GM12878 (cell line): ENCODE measurements around the gene ATRN. TPM values are rescaled to one million over a fixed set of nuclear protein-coding genes. Genes with fewer than 3 reads are reported as not detected.

Source experiments
- ATAC-seq: fragments of 200-7000 bp; cut with Tn5 transposase; 3 replicates; pipeline ENCODE4 v1.9.1; 2020; ENCODE audit warnings: mild to moderate bottlenecking, moderate library complexity
- BruUV-seq: library from RNA; stranded (reverse); fragments of 400-500 nt; replicated peaks from 2 replicates; lab custom pipeline; 2021; lab: Mats Ljungman, UMichigan
- CTCF ChIA-PET: fragments of 300-600 bp; sonication (Branson Sonifier 250); formaldehyde crosslinking; extraction: SDS; loops from one replicate; lab custom pipeline; 2021; ENCODE audit warnings: inconsistent platforms; lab: Yijun Ruan, JAX
- POLR2A ChIA-PET: fragments of 350-600 bp; formaldehyde crosslinking; extraction: SDS; loops from one replicate; lab custom pipeline; 2021; ENCODE audit warnings: inconsistent platforms; lab: Charles Lee
- RAD21 ChIA-PET: fragments of 300-600 bp; sonication (Branson Sonifier 250); formaldehyde crosslinking; loops from one replicate; lab custom pipeline; 2023; ENCODE audit warnings: antibody characterized with exemption; ENCODE audit not compliant: unreplicated experiment; lab: Charles Lee
- SMC1A ChIA-PET: fragments of 300-600 bp; sonication (Branson Sonifier 250); formaldehyde crosslinking; loops from one replicate; lab custom pipeline; 2023; ENCODE audit not compliant: unreplicated experiment, uncharacterized antibody; lab: Charles Lee
- DNase-seq: peaks from one replicate; pipeline ENCODE4 v3.0.0-alpha.2; 2011; ENCODE audit warnings: low read depth, low spot score
- FAIRE-seq: peaks from 3 replicates; lab custom pipeline; 2011; peaks lifted over from hg19 to GRCh38; lab: Jason Lieb, UNC
- H2AFZ ChIP-seq: 2 replicates; pipeline ENCODE4 v1.6.0; 2011; ENCODE audit warnings: low read depth, low read length, control low read depth; ENCODE audit not compliant: control insufficient read depth
- H3K27ac ChIP-seq: 2 replicates; pipeline ENCODE4 v1.5.1; 2011; ENCODE audit warnings: control low read depth; ENCODE audit not compliant: control insufficient read depth, insufficient read depth
- H3K27me3 ChIP-seq, 2 experiments: replicated peaks in 1 of 2; 2 replicates each; pipeline versions ENCODE4 v1.6.0 to v1.6.1; 2011; ENCODE audit warnings: low read length in 1 of 2; ENCODE audit not compliant: control insufficient read depth in 2 of 2, insufficient read depth in 2 of 2
- H3K36me3 ChIP-seq, 2 experiments: 2 replicates each; pipeline ENCODE4 v1.5.1; 2011; ENCODE audit warnings: low read length in 1 of 2; ENCODE audit not compliant: control insufficient read depth in 2 of 2, insufficient read depth in 2 of 2
- H3K4me1 ChIP-seq: 2 replicates; pipeline ENCODE4 v1.6.1; 2011; ENCODE audit warnings: mild to moderate bottlenecking, low read length, moderate library complexity, mixed read lengths; ENCODE audit not compliant: control insufficient read depth, insufficient read depth
- H3K4me2 ChIP-seq: 2 replicates; pipeline ENCODE4 v1.6.0; 2011; ENCODE audit warnings: control low read depth; ENCODE audit not compliant: control insufficient read depth, insufficient read depth
- H3K4me3 ChIP-seq: fragments of 200-600 bp; sonication (generic); 2 replicates; pipeline ENCODE4 v1.5.1; 2016
- H3K79me2 ChIP-seq: 2 replicates; pipeline ENCODE4 v1.6.0; 2011; ENCODE audit warnings: low read length; ENCODE audit not compliant: control insufficient read depth, insufficient read depth
- H3K9ac ChIP-seq: 2 replicates; pipeline ENCODE4 v1.8.0; 2011; ENCODE audit warnings: low read length, control low read depth, mixed read lengths; ENCODE audit not compliant: control insufficient read depth, insufficient read depth
- H3K9me3 ChIP-seq: replicated peaks from 3 replicates; pipeline ENCODE4 v1.5.1; 2011; ENCODE audit warnings: mild to moderate bottlenecking, low read length; ENCODE audit not compliant: control insufficient read depth, insufficient read depth
- H4K20me1 ChIP-seq: 2 replicates; pipeline ENCODE4 v1.6.0; 2011; ENCODE audit not compliant: control insufficient read depth, insufficient read depth
- ASH2L ChIP-seq: fragments of 300-600, 200-600 bp; sonication (generic); IDR thresholded peaks from 2 replicates; pipeline ENCODE4 v1.6.1; 2017; ENCODE audit warnings: low read depth, mild to moderate bottlenecking, borderline replicate concordance
- BACH1 ChIP-seq: fragments of 450-650 bp; IDR thresholded peaks from 2 replicates; pipeline ENCODE4 v1.6.1; 2017; ENCODE audit warnings: mild to moderate bottlenecking, borderline replicate concordance
- EZH2 ChIP-seq: IDR thresholded peaks from 2 replicates; pipeline ENCODE4 v1.6.1; 2012; ENCODE audit warnings: low read depth, mild to moderate bottlenecking, control low read depth, inconsistent platforms, low read length, borderline replicate concordance; ENCODE audit not compliant: control insufficient read depth
- GABPA ChIP-seq: IDR thresholded peaks from 2 replicates; pipeline ENCODE4 v1.6.1; 2014; ENCODE audit warnings: antibody characterized with exemption, low read depth, mild to moderate bottlenecking, inconsistent platforms
- HDAC6 ChIP-seq: fragments of 200-600 bp; sonication (generic); IDR thresholded peaks from one replicate; pipeline ENCODE4 v1.8.0; 2017; ENCODE audit warnings: antibody characterized with exemption; ENCODE audit not compliant: unreplicated experiment
- JUND ChIP-seq: IDR thresholded peaks from 2 replicates; pipeline ENCODE4 v1.6.1; 2012; ENCODE audit warnings: low read depth, mild to moderate bottlenecking, low read length, improper control_type of control experiment, moderate library complexity
- KAT2A ChIP-seq: conservative IDR thresholded peaks from 2 replicates; pipeline ENCODE4 v1.6.1; 2011; ENCODE audit warnings: low read depth, low read length; ENCODE audit not compliant: control insufficient read depth
- RBBP5 ChIP-seq: fragments of 200-600 bp; sonication (generic); conservative IDR thresholded peaks from 2 replicates; pipeline ENCODE4 v1.6.1; 2016
- ZNF622 ChIP-seq: fragments of 450-650 bp; IDR thresholded peaks from 2 replicates; pipeline ENCODE4 v1.6.1; 2017; ENCODE audit warnings: mild to moderate bottlenecking, inconsistent platforms
- WGBS: methylation state at CpG from one replicate; pipeline ENCODE4 v1.1.6; 2016; ENCODE audit warnings: low lambda C conversion rate; ENCODE audit not compliant: insufficient replicate concordance, insufficient coverage; ENCODE audit errors: missing lambda C conversion rate; 5-methylcytosine and 5-hydroxymethylcytosine counted together
- in situ Hi-C: fragments of 300-500 bp; cut with MboI; formaldehyde crosslinking; loops from 9 replicates; pipeline ENCODE4 v1.14.3; 2018; ENCODE audit warnings: mixed read lengths
- intact Hi-C: fragments of 100-400 bp; cut with micrococcal nuclease; formaldehyde crosslinking; loops from one replicate; pipeline ENCODE4 v1.14.2; 2022; ENCODE audit not compliant: unreplicated experiment
- polyA plus RNA-seq, 11 experiments: library from polyadenylated mRNA; depleted of rRNA in 4 of 11; unstranded in 6 of 11; stranded (reverse) in 5 of 11; fragments of >200 nt; fragmentation: Nextera tagmentation in 4 of 11; fragmentation: Illumina TruSeq in 1 of 11; extraction: Ambion mirVana in 4 of 11; extraction: Trizol in 1 of 11; gene quantifications; 1 replicate in 1 of 11; 2 replicates in 10 of 11; pipeline versions ENCODE4 v1.2.1 to v1.2.3, GENCODE V29; 2011 to 2016; ENCODE audit warnings: inconsistent platforms in 2 of 11, missing spikeins in 2 of 11, low read depth in 1 of 11
- total RNA-seq, 4 experiments: library from RNA; depleted of rRNA in 3 of 4; stranded (reverse); fragments of >200 nt in 3 of 4; fragmentation: Illumina TruSeq in 1 of 4; extraction: Trizol in 1 of 4; gene quantifications; 2 replicates each; pipeline versions ENCODE4 v1.2.1 to v1.2.3, GENCODE V29; 2013 to 2021

ATRN gene
- total and polyA plus RNA-seq, 10 of the 15 experiments (the other 5 are each of a cell fraction or from before 2014, with no cell fraction given) = 0.71 to 11.6 (median 6.9) TPM

DNA sequence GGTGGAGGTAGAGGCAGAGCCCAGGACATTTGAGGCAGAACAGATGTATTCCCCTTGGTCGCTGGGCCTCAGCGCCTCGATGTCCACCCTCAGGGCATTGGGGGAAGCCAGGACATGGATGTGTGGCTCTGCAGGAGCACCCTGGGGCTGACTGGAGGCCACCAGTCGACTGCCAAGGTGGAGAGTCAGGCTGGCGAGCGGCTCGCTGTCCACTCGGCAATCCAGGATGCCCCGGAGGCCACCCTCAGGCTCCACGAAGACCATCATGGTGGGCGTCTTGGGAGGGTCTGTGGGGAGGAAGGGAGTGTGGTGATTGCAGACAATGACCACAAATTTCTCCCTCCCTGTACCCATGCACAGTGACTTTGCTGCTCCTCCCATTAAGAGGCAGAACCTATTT, 219.2 kb downstream of the ATRN start:
- Histone ChIP-seq H3K79me2 (no peaks in the 10 kb centered on the region), H3K4me3 (no peak overlapping the region), H3K27ac (no peak overlapping the region)
- POLR2A ChIA-PET = no interaction called here
- intact Hi-C loops = loop anchor here (10.0 kb wide), 1 partner anchor 395 kb away; no protein-coding TSS in a partner anchor
- RAD21 ChIA-PET = no interaction called here
- no peak for DNase-seq
- SMC1A ChIA-PET = no interaction called here
- TF ChIP-seq BACH1 = no peak
- TF ChIP-seq RBBP5 = no peak
- no peak for TF ChIP-seq ZNF622
- TF ChIP-seq EZH2 = no peak
- TF ChIP-seq GABPA = no peak
- no peak for TF ChIP-seq ASH2L
- TF ChIP-seq, all 136 proteins: peak for 0
- Histone ChIP-seq H3K9me3 (no peaks in the 10 kb centered on the region), H3K4me1 (no peaks in the 10 kb centered on the region), H2AFZ (no peak overlapping the region), H3K27me3 (peaks cover 0 to 3% of the 10 kb centered on the region in 2 experiments; a peak in 2 of 4 replicates), H3K9ac (no peak overlapping the region), H3K36me3 (no peaks in the 10 kb centered on the region), H4K20me1 (no peaks in the 10 kb centered on the region), H3K4me2 (no peak overlapping the region)
- no TSS peak for BruUV-seq
- in situ Hi-C loops = no loop called here
- CTCF ChIA-PET = interaction anchor here (1.1 kb wide), 1 partner anchor 18 kb away, joined by 3 read pairs; no protein-coding TSS in a partner anchor
- WGBS = 34% methylated on average over 11 of the region's 11 CpGs
- no peak for ATAC-seq
- FAIRE-seq = no peak

DNA sequence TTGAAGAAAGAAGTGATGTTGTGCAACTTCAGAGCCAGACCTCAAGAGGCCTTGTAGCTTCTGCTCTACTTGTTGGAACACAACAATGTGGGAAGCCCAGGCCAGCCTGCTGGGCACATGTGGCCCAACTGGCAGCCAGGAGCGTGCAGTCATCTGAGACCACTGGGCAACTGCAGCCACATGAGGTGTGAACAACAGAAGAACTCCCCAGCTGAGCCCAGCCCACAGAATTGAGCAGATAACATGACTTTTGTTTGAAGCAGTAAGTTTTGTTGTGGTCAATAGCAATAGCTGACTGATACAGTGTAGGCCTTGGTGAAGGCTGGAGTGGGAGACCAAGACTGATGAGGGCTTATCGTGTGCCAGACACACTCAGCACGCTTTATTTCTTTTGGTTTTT, 219.6 kb downstream of the ATRN start:
- ChIA-PET SMC1A (no interaction called here), RAD21 (no interaction called here), POLR2A (no interaction called here), CTCF (interaction anchor here (1.1 kb wide), 1 partner anchor 17 kb away, joined by 3 read pairs; no protein-coding TSS in a partner anchor)
- ATAC-seq = no peak
- no peak for FAIRE-seq
- H3K4me2 ChIP-seq = no peak overlapping the region
- H3K27me3 ChIP-seq = peaks cover 0 to 3% of the 10 kb centered on the region in 2 experiments; a peak in 2 of 4 replicates
- DNase-seq = no peak
- H3K36me3 ChIP-seq = no peaks in the 10 kb centered on the region
- TF ChIP-seq JUND (no peak), KAT2A (no peak), HDAC6 (no peak)
- H3K79me2 ChIP-seq = no peaks in the 10 kb centered on the region
- intact Hi-C loops = no loop called here
- H3K9me3 ChIP-seq = no peaks in the 10 kb centered on the region
- 44% methylated on average over 3 of the region's 3 CpGs for WGBS
- H3K4me1 ChIP-seq = no peaks in the 10 kb centered on the region
- H2AFZ ChIP-seq = no peak overlapping the region
- H3K4me3 ChIP-seq = no peak overlapping the region
- H4K20me1 ChIP-seq = no peaks in the 10 kb centered on the region
- no TSS peak for BruUV-seq
- no peak overlapping the region for H3K9ac ChIP-seq
- no peak overlapping the region for H3K27ac ChIP-seq
- in situ Hi-C loops = no loop called here
